22Rv1 (cell line): Measurements from ENCODE around the gene IGF2BP2.

Source experiments
- CTCF ChIP-seq: fragments of 450-650 bp; IDR thresholded peaks from 2 replicates; pipeline ENCODE4 v1.5.1; 2017; ENCODE audit warnings: mild to moderate bottlenecking
- ZFX ChIP-seq: fragments of 450-650 bp; IDR thresholded peaks from 2 replicates; pipeline ENCODE4 v1.6.1; 2017; ENCODE audit warnings: antibody characterized with exemption, borderline replicate concordance

GRCh38 chr3:185844051-185844450, 19.2 kb upstream of the IGF2BP2 start:
- no peak for TF ChIP-seq CTCF
- TF ChIP-seq ZFX, result no peak
